Stomach (tissue), 9 donors: ENCODE measurements around the gene CCDC102B. TPM values are rescaled to one million over a fixed set of nuclear protein-coding genes. Genes with fewer than 3 reads are reported as not detected.
A peak's percentile ranks its signal among the peaks of the same experiment; 100 is the strongest.
"Not testable (repeated sequence)": the region's sequence is repeated elsewhere in the genome, so short reads cannot be mapped to it uniquely, and the experiment has no call there.

ENCODE experiments used
- DNase-seq, 2 donors: peaks; one replicate each; pipeline versions ENCODE4 v3.0.0 to v3.0.0-alpha.2; 2013 to 2019
- H3K27ac ChIP-seq, 5 donors: fragments of 200-600 bp in 4 of 5; sonication (generic) in 4 of 5; one replicate each; pipeline ENCODE4 v1.5.1; 2013 to 2019; ENCODE audit warnings: mild to moderate bottlenecking in 1 of 5, moderate library complexity in 1 of 5
- H3K27me3 ChIP-seq, 3 donors: fragments of 200-600 bp; sonication (generic); one replicate each; pipeline ENCODE4 v1.5.1; 2017 to 2019; ENCODE audit warnings: mixed run types in 1 of 3
- H3K36me3 ChIP-seq, 4 donors: fragments of 200-600 bp; sonication (generic); 1 replicate in 3 of 4; 2 replicates in 1 of 4; pipeline ENCODE4 v1.5.1; 2016 to 2019
- H3K4me1 ChIP-seq, 4 donors: fragments of 200-600 bp; sonication (generic); one replicate each; pipeline ENCODE4 v1.5.1; 2016 to 2019
- H3K4me3 ChIP-seq, 4 donors: fragments of 200-600 bp; sonication (generic) in 3 of 4; one replicate each; pipeline ENCODE4 v1.5.1; 2016 to 2019; ENCODE audit warnings: mild to moderate bottlenecking in 1 of 4
- H3K9me3 ChIP-seq, 4 donors: fragments of 200-600 bp; sonication (generic); one replicate each; pipeline ENCODE4 v1.5.1; 2016 to 2019
- EP300 ChIP-seq: sonication (generic); formaldehyde crosslinking; IDR thresholded peaks from one replicate; pipeline ENCODE4 v1.6.1; 2017; ENCODE audit warnings: antibody characterized with exemption
- POLR2A ChIP-seq, 4 donors: fragments of 450-650 bp; IDR thresholded peaks; one replicate each; pipeline ENCODE4 v1.6.1; 2016; ENCODE audit warnings: antibody characterized with exemption in 4 of 4, control low read depth in 2 of 4, mild to moderate bottlenecking in 1 of 4, moderate library complexity in 1 of 4
- POLR2AphosphoS5 ChIP-seq, 3 donors: sonication (generic); formaldehyde crosslinking; IDR thresholded peaks; one replicate each; pipeline ENCODE4 v1.6.1; 2016; ENCODE audit warnings: antibody characterized with exemption in 3 of 3
- whole genome bisulfite sequencing, 5 donors: extraction: QIAGEN DNeasy Blood & Tissue Kit in 3 of 5; methylation state at CpG; one replicate each; pipeline versions ENCODE4 v1.1.5 to v1.1.7; 2013 to 2018; 5-methylcytosine and 5-hydroxymethylcytosine counted together
- intact Hi-C: fragments of 100-400 bp; cut with DNase I; formaldehyde crosslinking; loops from one replicate; pipeline ENCODE4 v1.15.1; 2023; ENCODE audit warnings: low total_unique reads
- polyA plus RNA-seq, 3 donors: library from polyadenylated mRNA; stranded (reverse); fragments of 200-250 nt; gene quantifications; one replicate each; pipeline ENCODE4 v1.2.3, GENCODE V29; 2013
- total RNA-seq, 5 donors: library from RNA; depleted of rRNA; stranded (reverse); fragments of >200 nt; gene quantifications; one replicate each; pipeline versions ENCODE4 v1.1.0 to v1.2.3, GENCODE V29; 2014 to 2016
- TF ChIP-seq, protein P1 (sequence below), 7 experiments: fragments of 450-650 bp in 4 of 7; fragments of 200-600 bp in 3 of 7; sonication (generic) in 3 of 7; IDR thresholded peaks; one replicate each; pipeline ENCODE4 v1.5.1; 2016 to 2019; ENCODE audit warnings: antibody characterized with exemption in 7 of 7, control low read depth in 2 of 7, mild to moderate bottlenecking in 1 of 7
- donor health status: healthy with polysubstance abuse.
- donor health status: Bipolar disorder and iron deficiency.
- donor health status: healthy.

The CCDC102B gene
- total and polyA plus RNA-seq, 8 donors: 1.0 to 66.1 (median 15.7) TPM

GRCh38 chr18:68940039-68940438, 142.2 kb downstream of the CCDC102B start:
- H3K27me3 ChIP-seq: no peaks in the 10 kb centered on the region
- TF ChIP-seq, protein P1, sequence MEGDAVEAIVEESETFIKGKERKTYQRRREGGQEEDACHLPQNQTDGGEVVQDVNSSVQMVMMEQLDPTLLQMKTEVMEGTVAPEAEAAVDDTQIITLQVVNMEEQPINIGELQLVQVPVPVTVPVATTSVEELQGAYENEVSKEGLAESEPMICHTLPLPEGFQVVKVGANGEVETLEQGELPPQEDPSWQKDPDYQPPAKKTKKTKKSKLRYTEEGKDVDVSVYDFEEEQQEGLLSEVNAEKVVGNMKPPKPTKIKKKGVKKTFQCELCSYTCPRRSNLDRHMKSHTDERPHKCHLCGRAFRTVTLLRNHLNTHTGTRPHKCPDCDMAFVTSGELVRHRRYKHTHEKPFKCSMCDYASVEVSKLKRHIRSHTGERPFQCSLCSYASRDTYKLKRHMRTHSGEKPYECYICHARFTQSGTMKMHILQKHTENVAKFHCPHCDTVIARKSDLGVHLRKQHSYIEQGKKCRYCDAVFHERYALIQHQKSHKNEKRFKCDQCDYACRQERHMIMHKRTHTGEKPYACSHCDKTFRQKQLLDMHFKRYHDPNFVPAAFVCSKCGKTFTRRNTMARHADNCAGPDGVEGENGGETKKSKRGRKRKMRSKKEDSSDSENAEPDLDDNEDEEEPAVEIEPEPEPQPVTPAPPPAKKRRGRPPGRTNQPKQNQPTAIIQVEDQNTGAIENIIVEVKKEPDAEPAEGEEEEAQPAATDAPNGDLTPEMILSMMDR (IDR thresholded peaks at IDR 0.05): no peak
- no peak for TF ChIP-seq POLR2AphosphoS5 (IDR thresholded peaks at IDR 0.05)
- no peak for TF ChIP-seq EP300
- no peak for TF ChIP-seq POLR2A (IDR thresholded peaks at IDR 0.05)
- no peak overlapping the region for H3K27ac ChIP-seq
- intact Hi-C loops: no loop called here
- WGBS, 5 donors: 41 to 53% (median 47%) methylated on average over 2 of the region's 2 CpGs
- H3K4me3 ChIP-seq: no peak overlapping the region
- H3K4me1 ChIP-seq: no peaks in the 10 kb centered on the region
- H3K9me3 ChIP-seq: no peaks in the 10 kb centered on the region
- H3K36me3 ChIP-seq: no peaks in the 10 kb centered on the region
- no peak for DNase-seq

GRCh38 chr18:68940754-68941153, 142.9 kb downstream of the CCDC102B start:
- Histone ChIP-seq H3K4me1 (no peaks in the 10 kb centered on the region), H3K9me3 (no peaks in the 10 kb centered on the region), H3K27ac (no peak overlapping the region), H3K36me3 (no peaks in the 10 kb centered on the region), H3K4me3 (no peak overlapping the region), H3K27me3 (no peaks in the 10 kb centered on the region)
- DNase-seq: peak in 1 of 2 donors; percentile 13
- TF ChIP-seq POLR2AphosphoS5 (IDR thresholded peaks at IDR 0.05) (no peak), POLR2A (IDR thresholded peaks at IDR 0.05) (no peak), EP300 (no peak)
- TF ChIP-seq, protein P1 (IDR thresholded peaks at IDR 0.05): no peak
- intact Hi-C loops: no loop called here

- Histone ChIP-seq H3K4me3 (no peak overlapping the region), H3K27me3 (no peaks in the 10 kb centered on the region), H3K27ac (no peak overlapping the region), H3K9me3 (no peaks in the 10 kb centered on the region), H3K4me1 (no peaks in the 10 kb centered on the region), H3K36me3 (no peaks in the 10 kb centered on the region)
- TF ChIP-seq POLR2AphosphoS5 (IDR thresholded peaks at IDR 0.05) (no peak), EP300 (no peak), POLR2A (IDR thresholded peaks at IDR 0.05) (no peak)
- TF ChIP-seq, protein P1 (IDR thresholded peaks at IDR 0.05): no peak
- DNase-seq: no peak
- intact Hi-C loops: no loop called here
- WGBS, 5 donors: 59 to 69% (median 64%) methylated on average over 7 of the region's 7 CpGs
These were observed 144.3 kb downstream of the CCDC102B start for GRCh38 chr18:68942230-68942629.

DNA sequence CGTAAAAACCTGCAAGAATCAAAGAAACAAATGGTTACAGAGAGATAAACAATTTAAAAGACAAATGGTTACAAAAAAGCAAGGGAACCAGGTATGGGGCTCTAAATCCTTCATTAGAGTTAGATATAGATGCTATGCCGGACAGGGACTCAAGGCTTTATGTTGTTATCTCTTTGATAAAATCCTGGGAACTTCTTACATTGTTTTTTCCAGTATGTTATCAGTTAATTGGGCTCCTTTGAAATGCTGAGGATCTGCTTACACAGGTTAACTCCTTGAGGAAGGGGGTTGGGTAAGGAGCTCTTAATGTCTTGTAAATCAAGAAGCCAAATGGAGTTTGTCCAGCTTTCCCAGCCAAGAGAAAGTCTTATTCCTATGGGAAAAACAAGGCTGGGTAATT, 146.0 kb downstream of the CCDC102B start:
- H3K36me3 ChIP-seq, H3K4me3 ChIP-seq, H3K27me3 ChIP-seq, intact Hi-C loops, DNase-seq, H3K4me1 ChIP-seq, H3K9me3 ChIP-seq, H3K27ac ChIP-seq: not testable (repeated sequence)
- 71 to 85% (median 79%) methylated on average over 2 of the region's 2 CpGs for WGBS, 5 donors

DNA sequence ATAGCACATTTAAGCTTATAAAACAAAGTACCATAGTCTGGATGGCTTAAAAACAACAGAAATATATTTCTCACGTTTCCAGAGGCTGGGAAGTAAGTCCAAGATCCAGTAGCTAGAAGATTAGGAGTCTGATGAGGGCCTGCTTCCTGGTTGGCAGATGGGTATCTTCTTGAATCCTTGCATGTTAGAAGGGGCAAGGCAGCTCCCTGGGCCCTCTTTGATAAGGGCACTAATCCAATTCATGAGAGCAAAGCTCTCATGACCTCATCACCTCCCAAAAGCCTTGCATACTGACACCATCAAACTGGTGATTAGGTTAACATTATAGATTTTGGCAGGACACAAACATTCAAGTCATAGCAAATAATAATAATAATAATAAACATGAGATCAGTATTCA, 146.4 kb downstream of the CCDC102B start:
- Histone ChIP-seq H3K27me3 (no peaks in the 10 kb centered on the region), H3K27ac (no peak overlapping the region), H3K36me3 (no peaks in the 10 kb centered on the region), H3K4me3 (no peak overlapping the region), H3K4me1 (no peaks in the 10 kb centered on the region), H3K9me3 (no peaks in the 10 kb centered on the region)
- no peak for TF ChIP-seq POLR2AphosphoS5 (IDR thresholded peaks at IDR 0.05)
- TF ChIP-seq, protein P1 (IDR thresholded peaks at IDR 0.05): no peak
- TF ChIP-seq POLR2A (IDR thresholded peaks at IDR 0.05): no peak
- intact Hi-C loops: no loop called here
- WGBS, 5 donors: 4 to 43% (median 12%) methylated on average over 1 of the region's 1 CpG
- no peak for DNase-seq
